Astrocyte of the cerebellum (primary cell): Measurements from ENCODE around the gene TUBA1C.
"Not testable (repeated sequence)": the region's sequence is repeated elsewhere in the genome, so short reads cannot be mapped to it uniquely, and the experiment has no call there.

ENCODE experiments used
- DNase-seq: peaks from one replicate; pipeline ENCODE4 v3.0.0-alpha.2; 2011; ENCODE audit warnings: low read depth
- H3K4me3 ChIP-seq: 2 replicates; pipeline ENCODE4 v1.5.1; 2011; ENCODE audit warnings: mild to moderate bottlenecking, low read depth, low read length, moderate library complexity
- CTCF ChIP-seq: IDR thresholded peaks from 2 replicates; pipeline ENCODE4 v1.5.1; 2012; ENCODE audit warnings: low read length, low read depth, moderate library complexity, mild to moderate bottlenecking; ENCODE audit errors: missing control alignments
- in situ Hi-C: cut with HindIII; loops from 2 replicates; pipeline ENCODE4 v1.10.0; 2017; ENCODE audit warnings: low sequenced_read_pairs

The TUBA1C gene

GRCh38 chr12:49263400-49263763 lies 1.5 kb upstream of the TUBA1C start:
- no peak overlapping the region for H3K4me3 ChIP-seq
- in situ Hi-C loops: no loop called here
- no peak for TF ChIP-seq CTCF
- DNase-seq: no peak

- in situ Hi-C loops: no loop called here
- no peak for TF ChIP-seq CTCF
- H3K4me3 ChIP-seq: peak overlapping the region; percentile 94
- DNase-seq: no peak
These were observed 413 bp upstream of the TUBA1C start for GRCh38 chr12:49264466-49264872.

- in situ Hi-C loops: loop anchor here (5.0 kb wide), 3 partner anchors 37 to 98 kb away; partner anchors contain the start of gene SPATS2
- H3K4me3 ChIP-seq: peak overlapping the region; percentile 94
- DNase-seq: not testable (repeated sequence)
These were observed 4.3 kb downstream of the TUBA1C start for GRCh38 chr12:49269191-49269590.

- no peak for DNase-seq
- in situ Hi-C loops: no loop called here
- no peak for TF ChIP-seq CTCF
These were observed 8.2 kb downstream of the TUBA1C start for GRCh38 chr12:49272790-49273725.

GRCh38 chr12:49273726-49274395 lies 9.0 kb downstream of the TUBA1C start:
- no peak overlapping the region for H3K4me3 ChIP-seq
- DNase-seq: no peak
- no peak for TF ChIP-seq CTCF
- in situ Hi-C loops: no loop called here

More at GRCh38 chr12:49272790-49273725, 8.2 kb downstream of the TUBA1C start:
- no peak overlapping the region for H3K4me3 ChIP-seq

GRCh38 chr12:49274396-49275069 lies 9.7 kb downstream of the TUBA1C start:
- DNase-seq: no peak
- H3K4me3 ChIP-seq: no peak overlapping the region

More at GRCh38 chr12:49274396-49275069, 9.7 kb downstream of the TUBA1C start:
- in situ Hi-C loops: no loop called here
- TF ChIP-seq CTCF: no peak
